ENCODE measurements around the gene CACNA1D. TPM values are rescaled to one million over a fixed set of nuclear protein-coding genes. Genes with fewer than 3 reads are reported as not detected.
A peak's percentile ranks its signal among the peaks of the same experiment; 100 is the strongest.

Gene CACNA1D
- total and polyA plus RNA-seq, 2 experiments from 2014 or later, result 41.0 to 159 TPM

- H3K27ac ChIP-seq, result peak overlapping the region; percentile 66
- no peaks in the 10 kb centered on the region for H3K9me3 ChIP-seq (ENCODE audit: low read depth)
- no peak for TF ChIP-seq CTCF (IDR thresholded peaks at IDR 0.05; ENCODE audit: low read depth, low read length)
- H3K4me1 ChIP-seq (ENCODE audit: low read depth), result peaks cover 58% of the 10 kb centered on the region
- DNase-seq (ENCODE audit: low read depth in 1 of 2, low spot score in 1 of 2), result peak in 1 of 2 donors; percentile 15
- H3K4me3 ChIP-seq, result no peak overlapping the region
- H3K27me3 ChIP-seq, result no peaks in the 10 kb centered on the region
- no peaks in the 10 kb centered on the region for H3K36me3 ChIP-seq
These were observed 219.2 kb downstream of the CACNA1D start for GRCh38 chr3:53713626-53714025.

GRCh38 chr3:53715815-53716483 is 221.5 kb downstream of the CACNA1D start:
- TF ChIP-seq CTCF (IDR thresholded peaks at IDR 0.05; ENCODE audit: low read depth, low read length), result no peak
- H3K36me3 ChIP-seq, result no peaks in the 10 kb centered on the region
- peaks cover 38% of the 10 kb centered on the region for H3K4me1 ChIP-seq (ENCODE audit: low read depth)
- no peak overlapping the region for H3K27ac ChIP-seq
- no peaks in the 10 kb centered on the region for H3K27me3 ChIP-seq
- no peak overlapping the region for H3K4me3 ChIP-seq
- DNase-seq (ENCODE audit: low read depth in 1 of 2, low spot score in 1 of 2), result peak in 1 of 2 donors; percentile 71
- no peaks in the 10 kb centered on the region for H3K9me3 ChIP-seq (ENCODE audit: low read depth)

- TF ChIP-seq CTCF (IDR thresholded peaks at IDR 0.05; ENCODE audit: low read depth, low read length), result no peak
- no peaks in the 10 kb centered on the region for H3K27me3 ChIP-seq
- H3K4me3 ChIP-seq, result no peak overlapping the region
- H3K27ac ChIP-seq, result no peak overlapping the region
- no peak for DNase-seq (ENCODE audit: low read depth in 1 of 2, low spot score in 1 of 2)
- no peaks in the 10 kb centered on the region for H3K9me3 ChIP-seq (ENCODE audit: low read depth)
- H3K36me3 ChIP-seq, result no peaks in the 10 kb centered on the region
- H3K4me1 ChIP-seq (ENCODE audit: low read depth), result peaks cover 29% of the 10 kb centered on the region
These were observed 222.6 kb downstream of the CACNA1D start for GRCh38 chr3:53716998-53717397.

- no peak for TF ChIP-seq CTCF (IDR thresholded peaks at IDR 0.05; ENCODE audit: low read depth, low read length)
- H3K27ac ChIP-seq, result no peak overlapping the region
- H3K36me3 ChIP-seq, result no peaks in the 10 kb centered on the region
- H3K9me3 ChIP-seq (ENCODE audit: low read depth), result no peaks in the 10 kb centered on the region
- no peak overlapping the region for H3K4me3 ChIP-seq
- peaks cover 18% of the 10 kb centered on the region for H3K4me1 ChIP-seq (ENCODE audit: low read depth)
- no peaks in the 10 kb centered on the region for H3K27me3 ChIP-seq
- DNase-seq (ENCODE audit: low read depth in 1 of 2, low spot score in 1 of 2), result no peak
These were observed 224.1 kb downstream of the CACNA1D start for GRCh38 chr3:53718462-53718861.

- TF ChIP-seq CTCF (IDR thresholded peaks at IDR 0.05; ENCODE audit: low read depth, low read length), result no peak
- DNase-seq (ENCODE audit: low read depth in 1 of 2, low spot score in 1 of 2), result no peak
- H3K9me3 ChIP-seq (ENCODE audit: low read depth), result no peaks in the 10 kb centered on the region
- no peaks in the 10 kb centered on the region for H3K27me3 ChIP-seq
- H3K4me1 ChIP-seq (ENCODE audit: low read depth), result peaks cover 5% of the 10 kb centered on the region
- no peak overlapping the region for H3K4me3 ChIP-seq
- no peak overlapping the region for H3K27ac ChIP-seq
- H3K36me3 ChIP-seq, result no peaks in the 10 kb centered on the region
These were observed 225.4 kb downstream of the CACNA1D start for GRCh38 chr3:53719796-53720195.
